Smooth muscle cell (in vitro differentiated cells): ENCODE measurements around the gene HAUS3. TPM values are rescaled to one million over a fixed set of nuclear protein-coding genes. Genes with fewer than 3 reads are reported as not detected.
A peak's percentile ranks its signal among the peaks of the same experiment; 100 is the strongest.

Experiments
- DNase-seq: peaks from one replicate; lab custom pipeline; 2025; ENCODE audit not compliant: unreplicated experiment; lab: John Stamatoyannopoulos, UW
- H2AFZ ChIP-seq: fragments of 200-600 bp; sonication (generic); 2 replicates; pipeline ENCODE4 v1.6.0; 2016; ENCODE audit warnings: antibody characterized with exemption, low read depth, mild to moderate bottlenecking
- H3F3A ChIP-seq: fragments of 200-600 bp; sonication (generic); 2 replicates; pipeline ENCODE4 v1.6.0; 2017; ENCODE audit warnings: antibody characterized with exemption, low read depth
- H3K27ac ChIP-seq: fragments of 200-600 bp; sonication (generic); 2 replicates; pipeline ENCODE4 v1.5.1; 2016; ENCODE audit warnings: low read depth, mild to moderate bottlenecking
- H3K27me3 ChIP-seq: fragments of 200-600 bp; sonication (generic); 2 replicates; pipeline ENCODE4 v1.6.1; 2016; ENCODE audit warnings: low read depth, mild to moderate bottlenecking
- H3K36me3 ChIP-seq: fragments of 200-600 bp; sonication (generic); 2 replicates; pipeline ENCODE4 v1.5.1; 2016; ENCODE audit warnings: low read depth
- H3K4me1 ChIP-seq: fragments of 200-600 bp; sonication (generic); 2 replicates; pipeline ENCODE4 v1.5.1; 2016; ENCODE audit warnings: low read depth
- H3K4me2 ChIP-seq: fragments of 200-600 bp; sonication (generic); 2 replicates; pipeline ENCODE4 v1.6.0; 2016; ENCODE audit warnings: mild to moderate bottlenecking
- H3K4me3 ChIP-seq: fragments of 200-600 bp; sonication (generic); 2 replicates; pipeline ENCODE4 v1.5.1; 2016; ENCODE audit warnings: mild to moderate bottlenecking
- H3K79me2 ChIP-seq: fragments of 200-600 bp; sonication (generic); 2 replicates; pipeline ENCODE4 v1.6.0; 2016; ENCODE audit warnings: low read depth, mild to moderate bottlenecking
- H3K9ac ChIP-seq: fragments of 200-600 bp; sonication (generic); 2 replicates; pipeline ENCODE4 v1.6.0; 2016; ENCODE audit warnings: low read depth
- H3K9me3 ChIP-seq: fragments of 200-600 bp; sonication (generic); replicated peaks from 2 replicates; pipeline ENCODE4 v1.5.1; 2016; ENCODE audit warnings: low read depth
- H4K20me1 ChIP-seq: fragments of 200-600 bp; sonication (generic); 2 replicates; pipeline ENCODE4 v1.6.0; 2016; ENCODE audit warnings: low read depth
- WGBS: methylation state at CpG from one replicate; pipeline ENCODE4 v1.1.7; 2016; ENCODE audit warnings: low lambda C conversion rate; 5-methylcytosine and 5-hydroxymethylcytosine counted together
- polyA plus RNA-seq: library from polyadenylated mRNA; unstranded; fragments of >200 nt; fragmentation: Nextera tagmentation; extraction: Ambion mirVana; gene quantifications from 2 replicates; pipeline ENCODE4 v1.2.1, GENCODE V29; 2016
- total RNA-seq: library from RNA; depleted of rRNA; stranded (reverse); fragments of >200 nt; gene quantifications from 2 replicates; pipeline ENCODE4 v1.2.3, GENCODE V29; 2014
- TF ChIP-seq, protein P1 (sequence below): fragments of 200-600 bp; sonication (generic); IDR thresholded peaks from 2 replicates; pipeline ENCODE4 v1.5.1; 2017; ENCODE audit warnings: borderline replicate concordance, mild to moderate bottlenecking, antibody characterized with exemption; ENCODE audit not compliant: insufficient read depth, poor library complexity, severe bottlenecking

Gene HAUS3
- total and polyA plus RNA-seq, 2 experiments from 2014 or later, result 13.4 to 16.2 TPM

GRCh38 chr4:2260344-2261109, 18.6 kb upstream of the HAUS3 start:
- H3F3A ChIP-seq, result no peaks in the 10 kb centered on the region
- H3K27ac ChIP-seq, result peak overlapping the region; percentile 53
- DNase-seq, result no peak
- peak overlapping the region; percentile 99 for H3K4me3 ChIP-seq
- TF ChIP-seq, protein P1, sequence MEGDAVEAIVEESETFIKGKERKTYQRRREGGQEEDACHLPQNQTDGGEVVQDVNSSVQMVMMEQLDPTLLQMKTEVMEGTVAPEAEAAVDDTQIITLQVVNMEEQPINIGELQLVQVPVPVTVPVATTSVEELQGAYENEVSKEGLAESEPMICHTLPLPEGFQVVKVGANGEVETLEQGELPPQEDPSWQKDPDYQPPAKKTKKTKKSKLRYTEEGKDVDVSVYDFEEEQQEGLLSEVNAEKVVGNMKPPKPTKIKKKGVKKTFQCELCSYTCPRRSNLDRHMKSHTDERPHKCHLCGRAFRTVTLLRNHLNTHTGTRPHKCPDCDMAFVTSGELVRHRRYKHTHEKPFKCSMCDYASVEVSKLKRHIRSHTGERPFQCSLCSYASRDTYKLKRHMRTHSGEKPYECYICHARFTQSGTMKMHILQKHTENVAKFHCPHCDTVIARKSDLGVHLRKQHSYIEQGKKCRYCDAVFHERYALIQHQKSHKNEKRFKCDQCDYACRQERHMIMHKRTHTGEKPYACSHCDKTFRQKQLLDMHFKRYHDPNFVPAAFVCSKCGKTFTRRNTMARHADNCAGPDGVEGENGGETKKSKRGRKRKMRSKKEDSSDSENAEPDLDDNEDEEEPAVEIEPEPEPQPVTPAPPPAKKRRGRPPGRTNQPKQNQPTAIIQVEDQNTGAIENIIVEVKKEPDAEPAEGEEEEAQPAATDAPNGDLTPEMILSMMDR, result no peak
- H3K4me1 ChIP-seq, result peaks cover 20% of the 10 kb centered on the region
- no peaks in the 10 kb centered on the region for H3K9me3 ChIP-seq
- no peaks in the 10 kb centered on the region for H3K27me3 ChIP-seq
- H3K9ac ChIP-seq, result peak overlapping the region; percentile 96
- H3K4me2 ChIP-seq, result peak overlapping the region; percentile 98
- no peak overlapping the region for H2AFZ ChIP-seq
- peaks cover 57% of the 10 kb centered on the region for H4K20me1 ChIP-seq
- no peaks in the 10 kb centered on the region for H3K36me3 ChIP-seq
- WGBS, result 65% methylated on average over 23 of the region's 23 CpGs
- peaks cover 44% of the 10 kb centered on the region for H3K79me2 ChIP-seq

DNA sequence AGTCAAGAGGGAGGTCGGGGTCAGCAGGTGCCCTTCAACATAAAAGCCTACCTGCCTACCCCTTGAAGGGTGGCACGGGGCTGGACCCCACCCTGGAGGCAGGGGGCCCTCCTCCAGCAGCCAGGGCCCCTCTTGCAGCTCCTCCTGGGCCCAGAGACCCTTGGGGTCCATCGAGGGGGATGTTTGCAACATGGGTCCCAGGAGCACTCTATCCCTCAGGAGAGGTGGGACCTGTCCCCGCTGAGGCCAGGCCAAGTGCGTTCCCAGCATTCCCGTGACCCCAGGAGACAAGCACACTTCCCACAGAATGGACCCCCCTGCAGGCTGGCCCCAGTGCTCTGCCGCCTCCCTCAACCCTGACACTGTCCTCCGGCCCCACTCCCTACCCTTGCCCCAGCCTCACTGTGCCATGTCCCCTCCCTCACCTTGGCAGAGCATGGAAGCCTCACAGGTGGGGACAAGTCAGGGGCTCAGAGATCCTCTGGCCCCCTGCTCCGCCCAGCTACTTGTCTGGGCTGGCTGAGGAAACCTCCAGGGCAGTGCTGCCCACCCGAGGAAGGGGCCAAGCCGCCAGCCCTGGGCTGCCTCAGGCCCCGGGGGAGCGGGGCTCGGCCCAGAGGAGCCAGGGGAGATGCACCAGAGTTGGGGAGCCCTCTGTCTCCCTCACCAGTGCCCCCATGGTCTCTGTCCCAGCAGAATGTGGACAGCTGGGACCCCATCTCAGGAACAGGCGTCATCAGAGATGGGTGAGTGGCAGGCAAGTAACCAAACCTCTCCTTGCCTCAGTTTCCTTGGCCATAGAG, 17.8 kb upstream of the HAUS3 start:
- TF ChIP-seq, protein P1, result no peak
- DNase-seq, result no peak
- Histone ChIP-seq H3F3A (no peaks in the 10 kb centered on the region), H3K4me3 (peak overlapping the region; percentile 99), H3K9me3 (no peaks in the 10 kb centered on the region), H2AFZ (no peak overlapping the region), H3K27ac (no peak overlapping the region), H3K79me2 (peaks cover 48% of the 10 kb centered on the region), H3K36me3 (no peaks in the 10 kb centered on the region), H3K4me1 (peaks cover 20% of the 10 kb centered on the region), H3K27me3 (no peaks in the 10 kb centered on the region), H3K9ac (peak overlapping the region; percentile 96), H4K20me1 (peaks cover 65% of the 10 kb centered on the region), H3K4me2 (peak overlapping the region; percentile 98)
- WGBS, result 97% methylated on average over 15 of the region's 15 CpGs

GRCh38 chr4:2259036-2259540, 17.2 kb upstream of the HAUS3 start:
- TF ChIP-seq, protein P1, result no peak
- no peaks in the 10 kb centered on the region for H3K36me3 ChIP-seq
- no peak overlapping the region for H3K4me2 ChIP-seq
- no peaks in the 10 kb centered on the region for H3F3A ChIP-seq
- H3K27me3 ChIP-seq, result no peaks in the 10 kb centered on the region
- WGBS, result 91% methylated on average over 13 of the region's 13 CpGs
- H2AFZ ChIP-seq, result no peak overlapping the region
- peaks cover 71% of the 10 kb centered on the region for H4K20me1 ChIP-seq
- H3K9me3 ChIP-seq, result no peaks in the 10 kb centered on the region
- H3K4me3 ChIP-seq, result no peak overlapping the region
- DNase-seq, result no peak
- peaks cover 20% of the 10 kb centered on the region for H3K4me1 ChIP-seq
- peaks cover 54% of the 10 kb centered on the region for H3K79me2 ChIP-seq
- no peak overlapping the region for H3K9ac ChIP-seq
- no peak overlapping the region for H3K27ac ChIP-seq
